Astrocyte (in vitro differentiated cells and primary cell): ENCODE results near the gene GDF2.

Experiments used
- CTCF ChIP-seq: IDR thresholded peaks from 2 replicates; pipeline ENCODE4 v1.5.1; 2011; ENCODE audit warnings: low read depth, mild to moderate bottlenecking, inconsistent platforms, low read length, moderate library complexity; ENCODE audit not compliant: insufficient read depth
- EZH2 ChIP-seq: IDR thresholded peaks from 2 replicates; pipeline ENCODE4 v1.6.1; 2012; ENCODE audit warnings: mild to moderate bottlenecking, low read length, inconsistent platforms; ENCODE audit not compliant: insufficient read depth

- TF ChIP-seq CTCF, result no peak
- no peak for TF ChIP-seq EZH2
These were observed 8.6 kb downstream of the GDF2 start for GRCh38 chr10:47330804-47331203.
